K562 (cell line): ENCODE measurements around the gene PALM3. TPM values are rescaled to one million over a fixed set of nuclear protein-coding genes. Genes with fewer than 3 reads are reported as not detected.

Experiments
- ATAC-seq: fragments of 200-7000 bp; cut with Tn5 transposase; 3 replicates; pipeline ENCODE4 v1.9.1; 2020; ENCODE audit warnings: moderate library complexity
- BruUV-seq: library from RNA; stranded (reverse); fragments of 400-500 nt; replicated peaks from 2 replicates; lab custom pipeline; 2021; lab: Mats Ljungman, UMichigan
- CTCF ChIA-PET: fragments of 300-600 bp; formaldehyde crosslinking; extraction: SDS; loops from one replicate; lab custom pipeline; 2021; ENCODE audit warnings: low intra/inter-chr PET ratio; lab: Yijun Ruan, JAX
- POLR2A ChIA-PET: fragments of 300-600, 350-650 bp; sonication (Branson Sonifier 250); formaldehyde crosslinking; extraction: SDS; loops from one replicate; lab custom pipeline; 2021; ENCODE audit warnings: antibody characterized with exemption, inconsistent platforms; lab: Yijun Ruan, JAX
- DNase-seq, 4 experiments: peaks; one replicate each; pipeline versions ENCODE4 v3.0.0 to v3.0.0-alpha.2; 2011 to 2018; ENCODE audit warnings: low spot score in 3 of 4, mixed read lengths in 3 of 4; ENCODE audit errors: extremely low read depth in 1 of 4
- FAIRE-seq: peaks from 2 replicates; lab custom pipeline; 2011; peaks lifted over from hg19 to GRCh38; lab: Jason Lieb, UNC
- H2AFZ ChIP-seq: 2 replicates; pipeline ENCODE4 v1.6.0; 2011; ENCODE audit warnings: low read depth, low read length, control low read depth, inconsistent platforms
- H3K27ac ChIP-seq: fragments of 200-600 bp; 3 replicates; pipeline ENCODE4 v1.8.0; 2011; ENCODE audit warnings: low read depth, mild to moderate bottlenecking, control low read depth, inconsistent platforms, low read length, moderate library complexity, mixed read lengths; ENCODE audit errors: extremely low read depth
- H3K27me3 ChIP-seq, 2 experiments: fragments of 300-600 bp in 1 of 2; 2 replicates in 1 of 2; 3 replicates in 1 of 2; pipeline versions ENCODE4 v1.6.0 to v1.8.0; 2011; ENCODE audit warnings: inconsistent platforms in 2 of 2, low read length in 2 of 2, mild to moderate bottlenecking in 1 of 2, mixed read lengths in 1 of 2, moderate library complexity in 1 of 2; ENCODE audit not compliant: control insufficient read depth in 2 of 2, insufficient read depth in 2 of 2
- H3K36me3 ChIP-seq: fragments of 300-600 bp; 3 replicates; pipeline ENCODE4 v1.8.0; 2011; ENCODE audit warnings: mild to moderate bottlenecking, low read length, inconsistent platforms; ENCODE audit not compliant: control insufficient read depth, insufficient read depth
- H3K4me1 ChIP-seq, 2 experiments: fragments of 200-600 bp in 1 of 2; replicated peaks in 1 of 2; 2 replicates in 1 of 2; 3 replicates in 1 of 2; pipeline versions ENCODE4 v1.5.1 to v1.8.0; 2011; ENCODE audit warnings: inconsistent platforms in 2 of 2, low read length in 2 of 2, mild to moderate bottlenecking in 1 of 2, mixed read lengths in 1 of 2, moderate library complexity in 1 of 2; ENCODE audit not compliant: control insufficient read depth in 2 of 2, insufficient read depth in 2 of 2
- H3K4me2 ChIP-seq: 2 replicates; pipeline ENCODE4 v1.6.1; 2011; ENCODE audit warnings: low read length, control low read depth, inconsistent platforms, mixed read lengths; ENCODE audit not compliant: insufficient read depth
- H3K4me3 ChIP-seq: fragments of 200-600 bp; sonication (generic), shearing (Covaris generic); 2 replicates; pipeline ENCODE4 v1.5.1; 2016; ENCODE audit warnings: control low read depth, inconsistent platforms
- H3K79me2 ChIP-seq: fragments of 200-600 bp; 3 replicates; pipeline ENCODE4 v1.8.0; 2011; ENCODE audit warnings: low read length, inconsistent platforms; ENCODE audit not compliant: control insufficient read depth, insufficient read depth
- H3K9ac ChIP-seq, 2 experiments: 2 replicates each; pipeline versions ENCODE4 v1.6.0 to v1.6.1; 2011; ENCODE audit warnings: low read depth in 2 of 2, low read length in 2 of 2, control low read depth in 1 of 2, inconsistent platforms in 1 of 2, mild to moderate bottlenecking in 1 of 2, mixed read lengths in 1 of 2; ENCODE audit not compliant: insufficient read depth in 1 of 2
- H3K9me1 ChIP-seq: one replicate; pipeline ENCODE4 v1.6.0; 2011; ENCODE audit warnings: inconsistent platforms, mild to moderate bottlenecking, low read length, moderate library complexity; ENCODE audit not compliant: control insufficient read depth, insufficient read depth
- H3K9me3 ChIP-seq: replicated peaks from 2 replicates; pipeline ENCODE4 v1.5.1; 2011; ENCODE audit warnings: low read depth, low read length, inconsistent platforms; ENCODE audit not compliant: control insufficient read depth, insufficient read depth
- H4K20me1 ChIP-seq: replicated peaks from 2 replicates; pipeline ENCODE4 v1.6.1; 2011; ENCODE audit warnings: low read length, inconsistent platforms, mixed read lengths; ENCODE audit not compliant: control insufficient read depth, insufficient read depth
- CBFA2T2 ChIP-seq: fragments of 450-650 bp; conservative IDR thresholded peaks from 2 replicates; pipeline ENCODE4 v1.6.1; 2017; ENCODE audit warnings: mild to moderate bottlenecking
- EGR1 ChIP-seq: fragments of 450-650 bp; conservative IDR thresholded peaks from 2 replicates; pipeline ENCODE4 v1.6.1; 2017; ENCODE audit warnings: mild to moderate bottlenecking
- ELF1 ChIP-seq: fragments of 200-800 bp; sonication (Bioruptor generic); IDR thresholded peaks from 2 replicates; pipeline ENCODE4 v1.6.1; 2016; ENCODE audit warnings: missing genetic modification characterization, missing compliant biosample characterization
- MEIS2 ChIP-seq: fragments of 450-650 bp; IDR thresholded peaks from 2 replicates; pipeline ENCODE4 v1.6.1; 2014; ENCODE audit warnings: mild to moderate bottlenecking; ENCODE audit not compliant: partially characterized antibody
- MYNN ChIP-seq, 2 experiments: sonication (generic); formaldehyde crosslinking in 1 of 2; IDR thresholded peaks; 2 replicates each; pipeline versions ENCODE4 v1.5.0 to v1.6.1; 2016 to 2020; ENCODE audit warnings: antibody characterized with exemption in 1 of 2, missing genetic modification reagents in 1 of 2
- NFYB ChIP-seq: IDR thresholded peaks from 2 replicates; pipeline ENCODE4 v1.6.1; 2011; ENCODE audit warnings: mild to moderate bottlenecking, moderate library complexity; ENCODE audit not compliant: insufficient read length; ENCODE audit errors: extremely low read depth
- RCOR1 ChIP-seq, 2 experiments: IDR thresholded peaks; 2 replicates each; pipeline ENCODE4 v1.6.1; 2012; ENCODE audit warnings: low read depth in 2 of 2, low read length in 2 of 2, borderline replicate concordance in 1 of 2, improper control_type of control experiment in 1 of 2
- SMC3 ChIP-seq: conservative IDR thresholded peaks from 2 replicates; pipeline ENCODE4 v1.6.1; 2011; ENCODE audit warnings: low read depth, low read length, improper control_type of control experiment; ENCODE audit not compliant: insufficient read depth
- ZC3H11A ChIP-seq: IDR thresholded peaks from 2 replicates; pipeline ENCODE4 v1.6.1; 2012; ENCODE audit warnings: low read depth, low read length, improper control_type of control experiment
- ZNF253 ChIP-seq: fragments of 250-450 bp; sonication (Bioruptor Pico); conservative IDR thresholded peaks from 2 replicates; pipeline ENCODE4 v1.6.1; 2021; ENCODE audit warnings: mild to moderate bottlenecking
- ZNF75A ChIP-seq: fragments of 450-650 bp; formaldehyde crosslinking; IDR thresholded peaks from 2 replicates; pipeline ENCODE4 v1.4.0; 2020; ENCODE audit warnings: mild to moderate bottlenecking
- WGBS: fragments of 100-300 bp; shearing (Covaris generic); methylation state at CpG from one replicate; pipeline ENCODE4 v1.1.6; 2016; ENCODE audit warnings: low coverage, mixed read lengths; ENCODE audit not compliant: insufficient coverage; ENCODE audit errors: missing lambda C conversion rate; 5-methylcytosine and 5-hydroxymethylcytosine counted together
- in situ Hi-C: fragments of 300-500 bp; cut with MboI; formaldehyde crosslinking; loops from 4 replicates; pipeline ENCODE4 v1.15.0; 2018; ENCODE audit warnings: inconsistent platforms, mixed read lengths
- intact Hi-C: fragments of 100-400 bp; cut with micrococcal nuclease; formaldehyde crosslinking; loops from 2 replicates; pipeline ENCODE4 v1.14.2; 2022
- polyA plus RNA-seq, 8 experiments: library from polyadenylated mRNA; depleted of rRNA in 4 of 8; stranded (reverse) in 5 of 8; unstranded in 3 of 8; fragments of >200 nt; fragmentation: Nextera tagmentation in 2 of 8; fragmentation: Illumina TruSeq in 1 of 8; extraction: Ambion mirVana in 2 of 8; extraction: Trizol in 1 of 8; gene quantifications; 2 replicates each; pipeline versions ENCODE4 v1.2.1 to v1.2.3, GENCODE V29; 2011 to 2014; ENCODE audit warnings: inconsistent platforms in 1 of 8, missing spikeins in 1 of 8
- total RNA-seq, 7 experiments: library from RNA; depleted of rRNA in 6 of 7; stranded (reverse); fragments of >200 nt in 6 of 7; fragmentation: Illumina TruSeq in 2 of 7; extraction: Trizol in 2 of 7; gene quantifications; 2 replicates each; pipeline versions ENCODE4 v1.2.1 to v1.2.3, GENCODE V29; 2011 to 2021; ENCODE audit warnings: low replicate concordance in 1 of 7
- TF ChIP-seq, protein P1 (sequence below): fragments of 250-450 bp; sonication (Bioruptor Pico); IDR thresholded peaks from 2 replicates; pipeline ENCODE4 v1.8.0; 2022; ENCODE audit warnings: inconsistent platforms, mild to moderate bottlenecking, moderate library complexity, borderline replicate concordance
- TF ChIP-seq, protein P2 (sequence below): sonication (generic); IDR thresholded peaks from 2 replicates; pipeline ENCODE4 v1.6.1; 2016
- TF ChIP-seq, protein P3 (sequence below): IDR thresholded peaks from 3 replicates; pipeline ENCODE4 v1.6.1; 2011; ENCODE audit warnings: borderline replicate concordance, mild to moderate bottlenecking; ENCODE audit not compliant: insufficient read length, insufficient read depth

PALM3 gene
- total and polyA plus RNA-seq, 9 of the 15 experiments (the other 6 are each of a cell fraction or from before 2014, with no cell fraction given), result 0.07 to 9.3 (median 3.3) TPM

DNA sequence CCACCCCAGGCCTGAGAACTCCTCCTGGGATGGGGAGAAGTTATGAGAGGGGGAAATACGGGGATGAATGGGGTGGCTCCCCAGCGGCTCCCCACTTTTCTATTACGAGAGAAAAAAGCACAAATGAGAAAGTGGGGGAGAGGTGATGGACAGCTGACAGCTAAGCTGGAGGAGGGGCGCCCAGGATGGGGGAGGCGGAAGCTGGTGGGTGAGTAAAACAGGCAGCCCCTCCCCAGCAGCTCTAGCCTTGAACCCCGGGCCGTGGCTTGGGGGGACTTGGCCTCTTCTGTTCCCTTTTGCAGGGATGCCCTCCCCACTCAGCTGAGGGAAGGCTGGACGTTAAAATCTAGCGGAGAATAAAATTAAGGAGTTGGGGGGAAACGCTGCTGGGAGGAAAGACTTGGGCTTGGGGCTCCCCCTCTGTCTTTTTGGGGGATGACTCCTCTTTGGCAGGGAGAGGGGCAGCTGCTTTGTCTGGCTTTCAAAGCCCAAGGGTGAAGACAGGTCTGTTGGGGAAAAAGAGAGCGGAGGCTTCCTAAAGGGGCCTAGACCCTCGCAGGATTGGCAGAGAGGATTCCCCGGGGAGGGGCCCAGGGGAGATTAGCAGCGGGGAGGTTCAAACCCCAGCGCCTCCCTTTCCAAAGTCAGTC is 30.1 kb upstream of the PALM3 start:
- no peaks in the 10 kb centered on the region for H3K9me1 ChIP-seq
- ChIA-PET POLR2A (interaction anchor here (0.6 to 1.9 kb wide), 6 partner anchors 9 to 324 kb away, joined by 3 to 6 read pairs (median 4); partner anchors contain the start of gene IL27RA), CTCF (no interaction called here)
- WGBS, result 5% methylated on average over 13 of the region's 15 CpGs
- no peaks in the 10 kb centered on the region for H4K20me1 ChIP-seq
- DNase-seq, result peak; percentile 56 to 62 (median 56)
- peak overlapping the region; percentile 97 for H3K27ac ChIP-seq
- H3K36me3 ChIP-seq, result peaks cover 25% of the 10 kb centered on the region; the same call in 2 of the 3 replicates
- H3K4me2 ChIP-seq, result peak overlapping the region; percentile 96
- intact Hi-C loops, result loop anchor here (2.0 kb wide), 1 partner anchor 45 kb away; the partner anchor contains the start of gene ASF1B
- TSS peak; percentile 47 for BruUV-seq
- H3K79me2 ChIP-seq, result peaks cover 11% of the 10 kb centered on the region
- H3K27me3 ChIP-seq, result no peaks in the 10 kb centered on the region
- H3K9ac ChIP-seq, result peak overlapping the region; percentile 87 to 93
- H3K4me1 ChIP-seq, result peaks cover 5 to 31% of the 10 kb centered on the region in 2 experiments; a peak in 3 of 5 replicates
- peak overlapping the region; percentile 90 for H2AFZ ChIP-seq
- in situ Hi-C loops, result no loop called here
- peaks cover 10% of the 10 kb centered on the region for H3K9me3 ChIP-seq
- FAIRE-seq, result no peak
- peak overlapping the region; percentile 94 for H3K4me3 ChIP-seq
- ATAC-seq, result peak; percentile 21
- TF ChIP-seq ZC3H11A (no peak), MYNN (IDR thresholded peaks at IDR 0.05) (0 out of 2 replicates have a peak, but pooled peaks have one; percentile 14), MYNN (CRISPR knock-in tag; IDR thresholded peaks at IDR 0.05) (no peak), EGR1 (peak; percentile 72), CBFA2T2 (no peak), RCOR1 (IDR thresholded peaks at IDR 0.05; ENCODE audit: borderline replicate concordance in 1 of 2, low read depth in 2 of 2, low read length in 2 of 2) (0 out of 4 replicates have a peak, but pooled peaks of 1 of the 2 experiments have one; percentile 0), NFYB (no peak), ZNF75A (CRISPR knock-in tag) (no peak), ZNF253 (CRISPR knock-in tag) (no peak), MEIS2 (peak; percentile 79), SMC3 (no peak), ELF1 (0 out of 2 replicates have a peak, but pooled peaks have one; percentile 3)
- TF ChIP-seq, protein P1, sequence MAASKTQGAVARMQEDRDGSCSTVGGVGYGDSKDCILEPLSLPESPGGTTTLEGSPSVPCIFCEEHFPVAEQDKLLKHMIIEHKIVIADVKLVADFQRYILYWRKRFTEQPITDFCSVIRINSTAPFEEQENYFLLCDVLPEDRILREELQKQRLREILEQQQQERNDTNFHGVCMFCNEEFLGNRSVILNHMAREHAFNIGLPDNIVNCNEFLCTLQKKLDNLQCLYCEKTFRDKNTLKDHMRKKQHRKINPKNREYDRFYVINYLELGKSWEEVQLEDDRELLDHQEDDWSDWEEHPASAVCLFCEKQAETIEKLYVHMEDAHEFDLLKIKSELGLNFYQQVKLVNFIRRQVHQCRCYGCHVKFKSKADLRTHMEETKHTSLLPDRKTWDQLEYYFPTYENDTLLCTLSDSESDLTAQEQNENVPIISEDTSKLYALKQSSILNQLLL (CRISPR knock-in tag), result no peak
- TF ChIP-seq, protein P2, sequence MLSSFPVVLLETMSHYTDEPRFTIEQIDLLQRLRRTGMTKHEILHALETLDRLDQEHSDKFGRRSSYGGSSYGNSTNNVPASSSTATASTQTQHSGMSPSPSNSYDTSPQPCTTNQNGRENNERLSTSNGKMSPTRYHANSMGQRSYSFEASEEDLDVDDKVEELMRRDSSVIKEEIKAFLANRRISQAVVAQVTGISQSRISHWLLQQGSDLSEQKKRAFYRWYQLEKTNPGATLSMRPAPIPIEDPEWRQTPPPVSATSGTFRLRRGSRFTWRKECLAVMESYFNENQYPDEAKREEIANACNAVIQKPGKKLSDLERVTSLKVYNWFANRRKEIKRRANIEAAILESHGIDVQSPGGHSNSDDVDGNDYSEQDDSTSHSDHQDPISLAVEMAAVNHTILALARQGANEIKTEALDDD, result no peak
- TF ChIP-seq, protein P3, sequence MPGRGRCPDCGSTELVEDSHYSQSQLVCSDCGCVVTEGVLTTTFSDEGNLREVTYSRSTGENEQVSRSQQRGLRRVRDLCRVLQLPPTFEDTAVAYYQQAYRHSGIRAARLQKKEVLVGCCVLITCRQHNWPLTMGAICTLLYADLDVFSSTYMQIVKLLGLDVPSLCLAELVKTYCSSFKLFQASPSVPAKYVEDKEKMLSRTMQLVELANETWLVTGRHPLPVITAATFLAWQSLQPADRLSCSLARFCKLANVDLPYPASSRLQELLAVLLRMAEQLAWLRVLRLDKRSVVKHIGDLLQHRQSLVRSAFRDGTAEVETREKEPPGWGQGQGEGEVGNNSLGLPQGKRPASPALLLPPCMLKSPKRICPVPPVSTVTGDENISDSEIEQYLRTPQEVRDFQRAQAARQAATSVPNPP, result no peak
